Activated T-cell treated with anti-CD3 and anti-CD28 coated beads, Interleukin-2, amount 50 U/mL, for 1 hour (primary cell): Measurements from ENCODE around the gene SELENOH.
A peak's percentile ranks its signal among the peaks of the same experiment; 100 is the strongest.
"Not testable (repeated sequence)": the region's sequence is repeated elsewhere in the genome, so short reads cannot be mapped to it uniquely, and the experiment has no call there.

ENCODE experiments used
- DNase-seq: peaks from one replicate; pipeline ENCODE4 v3.0.0-alpha.2; 2020

SELENOH gene

GRCh38 chr11:57741132-57742086 is at the start of gene SELENOH:
TSS of gene SELENOH (plus strand) at chr11:57741491. CDS start at chr11:57741596, 105 bp downstream.
- DNase-seq, result peak; percentile 91

GRCh38 chr11:57698843-57699365 is 42.4 kb upstream of the SELENOH start:
- DNase-seq, result no peak

- no peak for DNase-seq
Measured at GRCh38 chr11:57699813-57700212, 41.5 kb upstream of the SELENOH start.

- no peak for DNase-seq
Measured at GRCh38 chr11:57700425-57700824, 40.9 kb upstream of the SELENOH start.

GRCh38 chr11:57703341-57703740 is 38.0 kb upstream of the SELENOH start:
- no peak for DNase-seq

GRCh38 chr11:57704932-57705331 is 36.4 kb upstream of the SELENOH start:
- DNase-seq, result no peak

- DNase-seq, result not testable (repeated sequence)
Measured at GRCh38 chr11:57705432-57705831, 35.9 kb upstream of the SELENOH start.

- DNase-seq, result no peak
Measured at GRCh38 chr11:57709802-57710367, 31.4 kb upstream of the SELENOH start.

- DNase-seq, result peak; percentile 75
Measured at GRCh38 chr11:57711414-57712255, 29.7 kb upstream of the SELENOH start, which contains the start of gene MED19. TSS of gene MED19 (minus strand) at chr11:57712215. CDS start at chr11:57712179, 36 bp downstream.

GRCh38 chr11:57712256-57713150 is 28.8 kb upstream of the SELENOH start, which contains the start of gene TMX2:
TSS of gene TMX2 (plus strand) at chr11:57712593. CDS start at chr11:57712619, 26 bp downstream.
- peak; percentile 83 for DNase-seq

GRCh38 chr11:57713835-57714234 is 27.5 kb upstream of the SELENOH start:
- no peak for DNase-seq

GRCh38 chr11:57716726-57717125 is 24.6 kb upstream of the SELENOH start:
- DNase-seq, result not testable (repeated sequence)

GRCh38 chr11:57727185-57727584 is 14.1 kb upstream of the SELENOH start:
- no peak for DNase-seq

GRCh38 chr11:57728829-57729228 is 12.5 kb upstream of the SELENOH start:
- DNase-seq, result no peak

GRCh38 chr11:57729479-57729878 is 11.8 kb upstream of the SELENOH start:
- DNase-seq, result no peak

- no peak for DNase-seq
Measured at GRCh38 chr11:57732661-57733060, 8.6 kb upstream of the SELENOH start.

GRCh38 chr11:57735619-57736298 is 5.5 kb upstream of the SELENOH start:
- no peak for DNase-seq

GRCh38 chr11:57742087-57742452 is 779 bp downstream of the SELENOH start:
- DNase-seq, result no peak

GRCh38 chr11:57744357-57744756 is 3.1 kb downstream of the SELENOH start:
- DNase-seq, result no peak

- DNase-seq, result no peak
Measured at GRCh38 chr11:57745206-57745605, 3.9 kb downstream of the SELENOH start.

- no peak for DNase-seq
Measured at GRCh38 chr11:57746920-57747319, 5.6 kb downstream of the SELENOH start.
